HepG2 (cell line): ENCODE measurements around the gene ATRAID. TPM values are rescaled to one million over a fixed set of nuclear protein-coding genes. Genes with fewer than 3 reads are reported as not detected.

Experiments used
- ARNT ChIP-seq: fragments of 450-650 bp; IDR thresholded peaks from 2 replicates; pipeline ENCODE4 v1.6.1; 2017
- KLF15 ChIP-seq: sonication (generic); formaldehyde crosslinking; IDR thresholded peaks from 2 replicates; pipeline ENCODE4 v1.8.1; 2023; ENCODE audit warnings: borderline replicate concordance, mild to moderate bottlenecking, inconsistent platforms, missing genetic modification reagents, mixed read lengths
- MAFK ChIP-seq, 2 experiments: IDR thresholded peaks in 1 of 2; conservative IDR thresholded peaks in 1 of 2; 2 replicates each; pipeline ENCODE4 v1.6.1; 2011; ENCODE audit warnings: improper control_type of control experiment in 2 of 2, low read length in 2 of 2
- MED13 ChIP-seq: sonication (generic); formaldehyde crosslinking; IDR thresholded peaks from 2 replicates; pipeline ENCODE4 v1.5.0; 2020; ENCODE audit warnings: missing genetic modification reagents
- MEIS2 ChIP-seq: sonication (generic); formaldehyde crosslinking; IDR thresholded peaks from 2 replicates; pipeline ENCODE4 v1.9.0; 2021; ENCODE audit warnings: mild to moderate bottlenecking, missing genetic modification reagents
- MXI1 ChIP-seq: IDR thresholded peaks from 3 replicates; pipeline ENCODE4 v1.6.1; 2012; ENCODE audit warnings: low read depth, low read length, inconsistent platforms, borderline replicate concordance
- NR2F6 ChIP-seq, 2 experiments: IDR thresholded peaks; 2 replicates each; pipeline ENCODE4 v1.6.1; 2016; ENCODE audit warnings: antibody characterized with exemption in 1 of 2, mild to moderate bottlenecking in 1 of 2
- PRDM10 ChIP-seq: sonication (generic); formaldehyde crosslinking; IDR thresholded peaks from 2 replicates; pipeline ENCODE4 v1.4.0; 2020; ENCODE audit warnings: low read depth, missing genetic modification reagents
- RFX5 ChIP-seq: IDR thresholded peaks from 2 replicates; pipeline ENCODE4 v1.6.1; 2011; ENCODE audit warnings: low read depth, low read length, improper control_type of control experiment
- TRIM24 ChIP-seq: sonication (generic); formaldehyde crosslinking; IDR thresholded peaks from 2 replicates; pipeline ENCODE4 v1.8.0; 2022; ENCODE audit warnings: mild to moderate bottlenecking, missing genetic modification reagents
- YEATS4 ChIP-seq: sonication (generic); formaldehyde crosslinking; IDR thresholded peaks from 2 replicates; pipeline ENCODE4 v1.4.0; 2020; ENCODE audit warnings: missing genetic modification reagents, borderline replicate concordance
- ZBTB26 ChIP-seq: IDR thresholded peaks from 2 replicates; pipeline ENCODE4 v1.6.1; 2016; ENCODE audit warnings: missing compliant biosample characterization, missing genetic modification reagents, borderline replicate concordance
- ZFAT ChIP-seq: sonication (generic); formaldehyde crosslinking; conservative IDR thresholded peaks from 2 replicates; pipeline ENCODE4 v1.8.1; 2023; ENCODE audit warnings: missing genetic modification reagents, inconsistent platforms
- ZMYM4 ChIP-seq: sonication (generic); formaldehyde crosslinking; IDR thresholded peaks from 2 replicates; pipeline ENCODE4 v1.8.1; 2023; ENCODE audit warnings: mild to moderate bottlenecking, missing genetic modification reagents
- ZNF136 ChIP-seq: sonication (generic); formaldehyde crosslinking; IDR thresholded peaks from 2 replicates; pipeline ENCODE4 v1.8.1; 2022; ENCODE audit warnings: low read depth, mild to moderate bottlenecking, moderate library complexity, missing genetic modification reagents
- ZNF225 ChIP-seq: sonication (generic); formaldehyde crosslinking; IDR thresholded peaks from 2 replicates; pipeline ENCODE4 v1.4.0; 2020; ENCODE audit warnings: mild to moderate bottlenecking, missing genetic modification reagents
- ZNF354B ChIP-seq: sonication (generic); formaldehyde crosslinking; IDR thresholded peaks from 2 replicates; pipeline ENCODE4 v1.8.0; 2022; ENCODE audit warnings: mild to moderate bottlenecking, missing genetic modification reagents
- ZNF367 ChIP-seq: sonication (generic); formaldehyde crosslinking; IDR thresholded peaks from 2 replicates; pipeline ENCODE4 v1.4.0; 2020; ENCODE audit warnings: missing genetic modification reagents, borderline replicate concordance
- ZNF781 ChIP-seq: sonication (generic); formaldehyde crosslinking; IDR thresholded peaks from 2 replicates; pipeline ENCODE4 v1.5.1; 2020; ENCODE audit warnings: borderline replicate concordance, mild to moderate bottlenecking, missing genetic modification reagents; ENCODE audit errors: not compliant biosample characterization
- polyA plus RNA-seq, 8 experiments: library from polyadenylated mRNA; depleted of rRNA in 3 of 8; stranded (reverse) in 7 of 8; unstranded in 1 of 8; fragments of >200 nt; fragmentation: Illumina TruSeq in 4 of 8; extraction: Trizol in 4 of 8; gene quantifications; 2 replicates each; pipeline versions ENCODE4 v1.2.1 to v1.2.3, GENCODE V29; 2011 to 2016; ENCODE audit warnings: low read depth in 4 of 8, missing spikeins in 1 of 8, mixed read lengths in 1 of 8; ENCODE audit not compliant: insufficient read depth in 1 of 8
- total RNA-seq, 5 experiments: library from RNA; depleted of rRNA; stranded (reverse); fragments of >200 nt; fragmentation: Illumina TruSeq; extraction: Trizol; gene quantifications; 2 replicates each; pipeline ENCODE4 v1.2.3, GENCODE V29; 2016; ENCODE audit warnings: low read depth in 1 of 5
- TF ChIP-seq, protein P1 (sequence below): sonication (generic); formaldehyde crosslinking; IDR thresholded peaks from 2 replicates; pipeline ENCODE4 v1.4.0; 2020; ENCODE audit warnings: missing genetic modification reagents
- TF ChIP-seq, protein P2 (sequence below): sonication (generic); formaldehyde crosslinking; IDR thresholded peaks from 2 replicates; pipeline ENCODE4 v1.4.0; 2020; ENCODE audit warnings: missing genetic modification reagents

ATRAID gene
- total and polyA plus RNA-seq, 2 of the 13 experiments (the other 11 are each of a cell fraction or from before 2014, with no cell fraction given) = 207 to 382 TPM

DNA sequence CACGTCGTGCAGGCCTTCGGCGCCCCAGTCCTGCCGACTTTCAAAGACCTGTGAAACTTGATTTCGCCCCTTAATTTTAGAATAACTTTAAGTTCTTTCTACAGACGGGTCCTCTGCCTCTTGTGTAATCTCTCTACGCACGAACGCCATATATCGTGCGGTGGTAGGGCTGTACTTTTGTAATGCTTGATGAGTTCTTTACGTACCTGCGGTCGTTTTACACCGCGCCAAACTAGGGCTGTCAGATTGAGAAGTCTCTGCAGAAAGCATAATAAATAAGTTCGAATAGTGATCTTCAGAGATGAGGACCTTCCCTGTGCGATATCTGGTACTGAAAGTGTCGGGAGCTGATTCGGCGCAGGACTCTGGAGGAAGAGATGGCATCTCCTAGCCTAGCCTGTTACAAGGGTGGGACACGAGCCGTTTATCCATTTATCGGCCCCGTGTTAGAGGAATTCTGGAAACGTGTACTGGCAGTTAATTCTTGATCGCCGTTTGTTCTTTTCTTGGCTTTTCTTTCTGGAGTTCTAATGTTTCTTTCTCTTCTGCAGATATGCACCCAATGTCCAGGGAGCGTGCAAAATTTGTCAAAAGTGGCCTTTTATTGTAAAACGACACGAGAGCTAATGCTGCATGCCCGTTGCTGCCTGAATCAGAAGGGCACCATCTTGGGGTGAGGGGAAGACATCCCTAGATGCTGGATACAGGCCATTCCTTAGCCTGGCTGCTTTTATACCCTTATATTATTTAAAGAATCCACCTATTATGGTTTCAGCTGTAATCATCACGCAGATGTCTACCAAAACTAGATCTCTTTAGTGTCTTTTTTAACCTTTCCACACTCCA lies 1.0 kb downstream of the ATRAID start (continued):
- TF ChIP-seq, protein P1, sequence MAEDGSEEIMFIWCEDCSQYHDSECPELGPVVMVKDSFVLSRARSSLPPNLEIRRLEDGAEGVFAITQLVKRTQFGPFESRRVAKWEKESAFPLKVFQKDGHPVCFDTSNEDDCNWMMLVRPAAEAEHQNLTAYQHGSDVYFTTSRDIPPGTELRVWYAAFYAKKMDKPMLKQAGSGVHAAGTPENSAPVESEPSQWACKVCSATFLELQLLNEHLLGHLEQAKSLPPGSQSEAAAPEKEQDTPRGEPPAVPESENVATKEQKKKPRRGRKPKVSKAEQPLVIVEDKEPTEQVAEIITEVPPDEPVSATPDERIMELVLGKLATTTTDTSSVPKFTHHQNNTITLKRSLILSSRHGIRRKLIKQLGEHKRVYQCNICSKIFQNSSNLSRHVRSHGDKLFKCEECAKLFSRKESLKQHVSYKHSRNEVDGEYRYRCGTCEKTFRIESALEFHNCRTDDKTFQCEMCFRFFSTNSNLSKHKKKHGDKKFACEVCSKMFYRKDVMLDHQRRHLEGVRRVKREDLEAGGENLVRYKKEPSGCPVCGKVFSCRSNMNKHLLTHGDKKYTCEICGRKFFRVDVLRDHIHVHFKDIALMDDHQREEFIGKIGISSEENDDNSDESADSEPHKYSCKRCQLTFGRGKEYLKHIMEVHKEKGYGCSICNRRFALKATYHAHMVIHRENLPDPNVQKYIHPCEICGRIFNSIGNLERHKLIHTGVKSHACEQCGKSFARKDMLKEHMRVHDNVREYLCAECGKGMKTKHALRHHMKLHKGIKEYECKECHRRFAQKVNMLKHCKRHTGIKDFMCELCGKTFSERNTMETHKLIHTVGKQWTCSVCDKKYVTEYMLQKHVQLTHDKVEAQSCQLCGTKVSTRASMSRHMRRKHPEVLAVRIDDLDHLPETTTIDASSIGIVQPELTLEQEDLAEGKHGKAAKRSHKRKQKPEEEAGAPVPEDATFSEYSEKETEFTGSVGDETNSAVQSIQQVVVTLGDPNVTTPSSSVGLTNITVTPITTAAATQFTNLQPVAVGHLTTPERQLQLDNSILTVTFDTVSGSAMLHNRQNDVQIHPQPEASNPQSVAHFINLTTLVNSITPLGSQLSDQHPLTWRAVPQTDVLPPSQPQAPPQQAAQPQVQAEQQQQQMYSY (CRISPR knock-in tag) = no peak
- TF ChIP-seq KLF15 (peak; percentile 26; the same call in 1 of the 2 replicates), MAFK (conservative IDR thresholded peaks at IDR 0.05 in 1 of 2, IDR thresholded peaks at IDR 0.05 in 1 of 2; ENCODE audit: low read length in 2 of 2) (no peak), ZNF367 (CRISPR knock-in tag) (no peak), NR2F6 (IDR thresholded peaks at IDR 0.05) (no peak), NR2F6 (CRISPR knock-in tag; IDR thresholded peaks at IDR 0.05) (no peak), YEATS4 (CRISPR knock-in tag) (no peak), ZNF781 (CRISPR knock-in tag) (no peak), ZNF354B (0 out of 2 replicates have a peak, but pooled peaks have one; percentile 58), ZNF136 (CRISPR knock-in tag) (no peak), MEIS2 (no peak), ZFAT (CRISPR knock-in tag) (peak; percentile 90; the same call in 1 of the 2 replicates), TRIM24 (no peak), ZBTB26 (CRISPR knock-in tag) (no peak), RFX5 (no peak), ARNT (no peak), ZNF225 (no peak), PRDM10 (CRISPR knock-in tag) (no peak), MXI1 (no peak), MED13 (CRISPR knock-in tag) (no peak), ZMYM4 (no peak)
- TF ChIP-seq, protein P2, sequence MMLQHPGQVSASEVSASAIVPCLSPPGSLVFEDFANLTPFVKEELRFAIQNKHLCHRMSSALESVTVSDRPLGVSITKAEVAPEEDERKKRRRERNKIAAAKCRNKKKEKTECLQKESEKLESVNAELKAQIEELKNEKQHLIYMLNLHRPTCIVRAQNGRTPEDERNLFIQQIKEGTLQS (CRISPR knock-in tag) = no peak
